WTC11 (cell line): ENCODE results near the gene SNX21. TPM values are rescaled to one million over a fixed set of nuclear protein-coding genes. Genes with fewer than 3 reads are reported as not detected.

ENCODE experiments used
- ATF1 ChIP-seq: sonication (generic); formaldehyde crosslinking; IDR thresholded peaks from 2 replicates; pipeline ENCODE4 v1.8.1; 2023; ENCODE audit warnings: mild to moderate bottlenecking, moderate library complexity, missing genetic modification reagents
- ELF4 ChIP-seq: sonication (generic); formaldehyde crosslinking; IDR thresholded peaks from 2 replicates; pipeline ENCODE4 v1.8.1; 2022; ENCODE audit warnings: low read depth, mild to moderate bottlenecking, moderate library complexity, missing genetic modification reagents
- FOXJ3 ChIP-seq: sonication (generic); formaldehyde crosslinking; IDR thresholded peaks from 2 replicates; pipeline ENCODE4 v1.9.0; 2021; ENCODE audit warnings: missing genetic modification reagents, mild to moderate bottlenecking, borderline replicate concordance
- FOXP1 ChIP-seq: sonication (generic); formaldehyde crosslinking; IDR thresholded peaks from 2 replicates; pipeline ENCODE4 v1.8.0; 2022; ENCODE audit warnings: missing genetic modification reagents, mild to moderate bottlenecking, moderate library complexity, borderline replicate concordance
- JUN ChIP-seq: sonication (generic); formaldehyde crosslinking; IDR thresholded peaks from 2 replicates; pipeline ENCODE4 v1.8.0; 2023; ENCODE audit warnings: mild to moderate bottlenecking, missing genetic modification reagents
- PRRX2 ChIP-seq: fragments of 250-450 bp; sonication (Bioruptor Pico); IDR thresholded peaks from 2 replicates; pipeline ENCODE4 v1.8.0; 2021; ENCODE audit warnings: mild to moderate bottlenecking
- SOX15 ChIP-seq: fragments of 250-450 bp; sonication (Bioruptor Pico); IDR thresholded peaks from 2 replicates; pipeline ENCODE4 v1.9.0; 2021; ENCODE audit warnings: mild to moderate bottlenecking
- SP1 ChIP-seq: sonication (generic); formaldehyde crosslinking; conservative IDR thresholded peaks from 2 replicates; pipeline ENCODE4 v1.8.1; 2022; ENCODE audit warnings: missing genetic modification reagents
- ZNF232 ChIP-seq: sonication (generic); formaldehyde crosslinking; IDR thresholded peaks from 2 replicates; pipeline ENCODE4 v1.8.0; 2022; ENCODE audit warnings: mild to moderate bottlenecking, missing genetic modification reagents
- total RNA-seq: library from RNA; stranded (reverse); gene quantifications from 3 replicates; pipeline ENCODE4 v1.2.3, GENCODE V29; 2021
- TF ChIP-seq, protein P1 (sequence below): sonication (generic); formaldehyde crosslinking; IDR thresholded peaks from 2 replicates; pipeline ENCODE4 v1.8.0; 2023; ENCODE audit warnings: mild to moderate bottlenecking, missing genetic modification reagents
- TF ChIP-seq, protein P2 (sequence below): fragments of 250-450 bp; sonication (Bioruptor Pico); IDR thresholded peaks from 2 replicates; pipeline ENCODE4 v1.9.0; 2021; ENCODE audit warnings: moderate library complexity, mild to moderate bottlenecking, inconsistent platforms, borderline replicate concordance
- TF ChIP-seq, protein P3 (sequence below): sonication (generic); formaldehyde crosslinking; conservative IDR thresholded peaks from 2 replicates; pipeline ENCODE4 v1.8.1; 2023; ENCODE audit warnings: mild to moderate bottlenecking, low read depth, missing genetic modification reagents, moderate library complexity
- TF ChIP-seq, protein P4 (sequence below): sonication (generic); formaldehyde crosslinking; IDR thresholded peaks from 2 replicates; pipeline ENCODE4 v1.8.0; 2022; ENCODE audit warnings: mild to moderate bottlenecking, missing genetic modification reagents
- TF ChIP-seq, protein P5 (sequence below): fragments of 250-450 bp; sonication (Bioruptor Pico); IDR thresholded peaks from 2 replicates; pipeline ENCODE4 v1.9.0; 2021; ENCODE audit warnings: mild to moderate bottlenecking, borderline replicate concordance
- TF ChIP-seq, protein P6 (sequence below): fragments of 250-450 bp; sonication (Bioruptor Pico); conservative IDR thresholded peaks from 2 replicates; pipeline ENCODE4 v1.9.0; 2021; ENCODE audit warnings: mild to moderate bottlenecking
- TF ChIP-seq, protein P7 (sequence below): sonication (generic); formaldehyde crosslinking; IDR thresholded peaks from 2 replicates; pipeline ENCODE4 v1.8.1; 2022; ENCODE audit warnings: low read depth, mild to moderate bottlenecking, moderate library complexity, missing genetic modification reagents, borderline replicate concordance
- TF ChIP-seq, protein P8 (sequence below): sonication (generic); formaldehyde crosslinking; conservative IDR thresholded peaks from 2 replicates; pipeline ENCODE4 v1.8.1; 2022; ENCODE audit warnings: mild to moderate bottlenecking, missing genetic modification reagents
- TF ChIP-seq, protein P9 (sequence below): sonication (generic); formaldehyde crosslinking; IDR thresholded peaks from 2 replicates; pipeline ENCODE4 v1.8.1; 2023; ENCODE audit warnings: mild to moderate bottlenecking, missing genetic modification reagents

SNX21 gene
- total RNA-seq, 1 experiment from 2014 or later, result 17.9 TPM

DNA sequence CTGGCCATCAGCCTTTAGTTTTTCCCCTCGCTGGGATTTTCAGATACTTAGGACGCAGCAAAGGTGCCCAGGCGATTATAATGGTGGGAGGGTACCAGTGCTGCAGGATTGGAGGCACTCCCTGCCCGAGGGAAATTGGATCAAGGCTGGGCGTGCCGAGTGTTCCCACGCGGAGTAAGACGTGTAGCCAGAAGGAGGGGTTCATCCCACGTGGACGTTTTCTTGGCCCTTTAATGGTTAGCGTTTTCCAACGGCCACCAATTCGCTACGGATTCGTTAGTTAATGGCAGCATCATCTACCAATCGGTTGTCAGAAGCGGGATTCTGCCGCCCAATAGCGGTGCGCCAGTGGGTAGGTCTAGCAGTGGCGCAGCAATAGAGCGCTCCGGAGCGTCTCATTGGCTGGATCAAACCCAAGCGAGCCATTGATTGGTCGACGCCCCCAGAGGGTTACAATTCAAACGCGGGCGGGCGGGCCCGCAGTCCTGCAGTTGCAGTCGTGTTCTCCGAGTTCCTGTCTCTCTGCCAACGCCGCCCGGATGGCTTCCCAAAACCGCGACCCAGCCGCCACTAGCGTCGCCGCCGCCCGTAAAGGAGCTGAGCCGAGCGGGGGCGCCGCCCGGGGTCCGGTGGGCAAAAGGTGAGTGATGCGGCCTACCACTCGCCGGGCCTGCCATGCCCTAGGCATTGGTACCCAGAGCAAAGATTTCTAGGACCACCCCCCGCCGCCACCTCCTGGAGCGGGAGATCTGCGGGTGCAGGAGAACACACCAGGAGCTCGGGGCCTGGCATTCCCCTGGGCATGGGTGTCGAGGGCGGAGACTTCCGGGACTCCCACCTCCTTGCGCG, 21.2 kb upstream of the SNX21 start, which contains the start of gene UBE2C (continued):
- TF ChIP-seq, protein P1, sequence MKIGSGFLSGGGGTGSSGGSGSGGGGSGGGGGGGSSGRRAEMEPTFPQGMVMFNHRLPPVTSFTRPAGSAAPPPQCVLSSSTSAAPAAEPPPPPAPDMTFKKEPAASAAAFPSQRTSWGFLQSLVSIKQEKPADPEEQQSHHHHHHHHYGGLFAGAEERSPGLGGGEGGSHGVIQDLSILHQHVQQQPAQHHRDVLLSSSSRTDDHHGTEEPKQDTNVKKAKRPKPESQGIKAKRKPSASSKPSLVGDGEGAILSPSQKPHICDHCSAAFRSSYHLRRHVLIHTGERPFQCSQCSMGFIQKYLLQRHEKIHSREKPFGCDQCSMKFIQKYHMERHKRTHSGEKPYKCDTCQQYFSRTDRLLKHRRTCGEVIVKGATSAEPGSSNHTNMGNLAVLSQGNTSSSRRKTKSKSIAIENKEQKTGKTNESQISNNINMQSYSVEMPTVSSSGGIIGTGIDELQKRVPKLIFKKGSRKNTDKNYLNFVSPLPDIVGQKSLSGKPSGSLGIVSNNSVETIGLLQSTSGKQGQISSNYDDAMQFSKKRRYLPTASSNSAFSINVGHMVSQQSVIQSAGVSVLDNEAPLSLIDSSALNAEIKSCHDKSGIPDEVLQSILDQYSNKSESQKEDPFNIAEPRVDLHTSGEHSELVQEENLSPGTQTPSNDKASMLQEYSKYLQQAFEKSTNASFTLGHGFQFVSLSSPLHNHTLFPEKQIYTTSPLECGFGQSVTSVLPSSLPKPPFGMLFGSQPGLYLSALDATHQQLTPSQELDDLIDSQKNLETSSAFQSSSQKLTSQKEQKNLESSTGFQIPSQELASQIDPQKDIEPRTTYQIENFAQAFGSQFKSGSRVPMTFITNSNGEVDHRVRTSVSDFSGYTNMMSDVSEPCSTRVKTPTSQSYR (CRISPR knock-in tag), result no peak
- TF ChIP-seq FOXJ3 (CRISPR knock-in tag) (no peak), FOXP1 (peak; percentile 69; the same call in 1 of the 2 replicates), SOX15 (CRISPR knock-in tag) (no peak), ZNF232 (no peak), ELF4 (CRISPR knock-in tag) (no peak), ATF1 (no peak), SP1 (CRISPR knock-in tag) (no peak; the same call in 1 of the 2 replicates), PRRX2 (no peak), JUN (CRISPR knock-in tag) (no peak)
- TF ChIP-seq, protein P2, sequence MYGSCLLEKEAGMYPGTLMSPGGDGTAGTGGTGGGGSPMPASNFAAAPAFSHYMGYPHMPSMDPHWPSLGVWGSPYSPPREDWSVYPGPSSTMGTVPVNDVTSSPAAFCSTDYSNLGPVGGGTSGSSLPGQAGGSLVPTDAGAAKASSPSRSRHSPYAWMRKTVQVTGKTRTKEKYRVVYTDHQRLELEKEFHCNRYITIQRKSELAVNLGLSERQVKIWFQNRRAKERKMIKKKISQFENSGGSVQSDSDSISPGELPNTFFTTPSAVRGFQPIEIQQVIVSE (CRISPR knock-in tag), result no peak; the same call in 1 of the 2 replicates
- TF ChIP-seq, protein P3, sequence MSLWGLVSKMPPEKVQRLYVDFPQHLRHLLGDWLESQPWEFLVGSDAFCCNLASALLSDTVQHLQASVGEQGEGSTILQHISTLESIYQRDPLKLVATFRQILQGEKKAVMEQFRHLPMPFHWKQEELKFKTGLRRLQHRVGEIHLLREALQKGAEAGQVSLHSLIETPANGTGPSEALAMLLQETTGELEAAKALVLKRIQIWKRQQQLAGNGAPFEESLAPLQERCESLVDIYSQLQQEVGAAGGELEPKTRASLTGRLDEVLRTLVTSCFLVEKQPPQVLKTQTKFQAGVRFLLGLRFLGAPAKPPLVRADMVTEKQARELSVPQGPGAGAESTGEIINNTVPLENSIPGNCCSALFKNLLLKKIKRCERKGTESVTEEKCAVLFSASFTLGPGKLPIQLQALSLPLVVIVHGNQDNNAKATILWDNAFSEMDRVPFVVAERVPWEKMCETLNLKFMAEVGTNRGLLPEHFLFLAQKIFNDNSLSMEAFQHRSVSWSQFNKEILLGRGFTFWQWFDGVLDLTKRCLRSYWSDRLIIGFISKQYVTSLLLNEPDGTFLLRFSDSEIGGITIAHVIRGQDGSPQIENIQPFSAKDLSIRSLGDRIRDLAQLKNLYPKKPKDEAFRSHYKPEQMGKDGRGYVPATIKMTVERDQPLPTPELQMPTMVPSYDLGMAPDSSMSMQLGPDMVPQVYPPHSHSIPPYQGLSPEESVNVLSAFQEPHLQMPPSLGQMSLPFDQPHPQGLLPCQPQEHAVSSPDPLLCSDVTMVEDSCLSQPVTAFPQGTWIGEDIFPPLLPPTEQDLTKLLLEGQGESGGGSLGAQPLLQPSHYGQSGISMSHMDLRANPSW (CRISPR knock-in tag), result no peak
- TF ChIP-seq, protein P4, sequence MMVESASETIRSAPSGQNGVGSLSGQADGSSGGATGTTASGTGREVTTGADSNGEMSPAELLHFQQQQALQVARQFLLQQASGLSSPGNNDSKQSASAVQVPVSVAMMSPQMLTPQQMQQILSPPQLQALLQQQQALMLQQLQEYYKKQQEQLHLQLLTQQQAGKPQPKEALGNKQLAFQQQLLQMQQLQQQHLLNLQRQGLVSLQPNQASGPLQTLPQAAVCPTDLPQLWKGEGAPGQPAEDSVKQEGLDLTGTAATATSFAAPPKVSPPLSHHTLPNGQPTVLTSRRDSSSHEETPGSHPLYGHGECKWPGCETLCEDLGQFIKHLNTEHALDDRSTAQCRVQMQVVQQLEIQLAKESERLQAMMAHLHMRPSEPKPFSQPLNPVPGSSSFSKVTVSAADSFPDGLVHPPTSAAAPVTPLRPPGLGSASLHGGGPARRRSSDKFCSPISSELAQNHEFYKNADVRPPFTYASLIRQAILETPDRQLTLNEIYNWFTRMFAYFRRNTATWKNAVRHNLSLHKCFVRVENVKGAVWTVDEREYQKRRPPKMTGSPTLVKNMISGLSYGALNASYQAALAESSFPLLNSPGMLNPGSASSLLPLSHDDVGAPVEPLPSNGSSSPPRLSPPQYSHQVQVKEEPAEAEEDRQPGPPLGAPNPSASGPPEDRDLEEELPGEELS, result peak; percentile 35; the same call in 1 of the 2 replicates
- TF ChIP-seq, protein P5, sequence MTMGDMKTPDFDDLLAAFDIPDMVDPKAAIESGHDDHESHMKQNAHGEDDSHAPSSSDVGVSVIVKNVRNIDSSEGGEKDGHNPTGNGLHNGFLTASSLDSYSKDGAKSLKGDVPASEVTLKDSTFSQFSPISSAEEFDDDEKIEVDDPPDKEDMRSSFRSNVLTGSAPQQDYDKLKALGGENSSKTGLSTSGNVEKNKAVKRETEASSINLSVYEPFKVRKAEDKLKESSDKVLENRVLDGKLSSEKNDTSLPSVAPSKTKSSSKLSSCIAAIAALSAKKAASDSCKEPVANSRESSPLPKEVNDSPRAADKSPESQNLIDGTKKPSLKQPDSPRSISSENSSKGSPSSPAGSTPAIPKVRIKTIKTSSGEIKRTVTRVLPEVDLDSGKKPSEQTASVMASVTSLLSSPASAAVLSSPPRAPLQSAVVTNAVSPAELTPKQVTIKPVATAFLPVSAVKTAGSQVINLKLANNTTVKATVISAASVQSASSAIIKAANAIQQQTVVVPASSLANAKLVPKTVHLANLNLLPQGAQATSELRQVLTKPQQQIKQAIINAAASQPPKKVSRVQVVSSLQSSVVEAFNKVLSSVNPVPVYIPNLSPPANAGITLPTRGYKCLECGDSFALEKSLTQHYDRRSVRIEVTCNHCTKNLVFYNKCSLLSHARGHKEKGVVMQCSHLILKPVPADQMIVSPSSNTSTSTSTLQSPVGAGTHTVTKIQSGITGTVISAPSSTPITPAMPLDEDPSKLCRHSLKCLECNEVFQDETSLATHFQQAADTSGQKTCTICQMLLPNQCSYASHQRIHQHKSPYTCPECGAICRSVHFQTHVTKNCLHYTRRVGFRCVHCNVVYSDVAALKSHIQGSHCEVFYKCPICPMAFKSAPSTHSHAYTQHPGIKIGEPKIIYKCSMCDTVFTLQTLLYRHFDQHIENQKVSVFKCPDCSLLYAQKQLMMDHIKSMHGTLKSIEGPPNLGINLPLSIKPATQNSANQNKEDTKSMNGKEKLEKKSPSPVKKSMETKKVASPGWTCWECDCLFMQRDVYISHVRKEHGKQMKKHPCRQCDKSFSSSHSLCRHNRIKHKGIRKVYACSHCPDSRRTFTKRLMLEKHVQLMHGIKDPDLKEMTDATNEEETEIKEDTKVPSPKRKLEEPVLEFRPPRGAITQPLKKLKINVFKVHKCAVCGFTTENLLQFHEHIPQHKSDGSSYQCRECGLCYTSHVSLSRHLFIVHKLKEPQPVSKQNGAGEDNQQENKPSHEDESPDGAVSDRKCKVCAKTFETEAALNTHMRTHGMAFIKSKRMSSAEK (CRISPR knock-in tag), result no peak
- TF ChIP-seq, protein P6, sequence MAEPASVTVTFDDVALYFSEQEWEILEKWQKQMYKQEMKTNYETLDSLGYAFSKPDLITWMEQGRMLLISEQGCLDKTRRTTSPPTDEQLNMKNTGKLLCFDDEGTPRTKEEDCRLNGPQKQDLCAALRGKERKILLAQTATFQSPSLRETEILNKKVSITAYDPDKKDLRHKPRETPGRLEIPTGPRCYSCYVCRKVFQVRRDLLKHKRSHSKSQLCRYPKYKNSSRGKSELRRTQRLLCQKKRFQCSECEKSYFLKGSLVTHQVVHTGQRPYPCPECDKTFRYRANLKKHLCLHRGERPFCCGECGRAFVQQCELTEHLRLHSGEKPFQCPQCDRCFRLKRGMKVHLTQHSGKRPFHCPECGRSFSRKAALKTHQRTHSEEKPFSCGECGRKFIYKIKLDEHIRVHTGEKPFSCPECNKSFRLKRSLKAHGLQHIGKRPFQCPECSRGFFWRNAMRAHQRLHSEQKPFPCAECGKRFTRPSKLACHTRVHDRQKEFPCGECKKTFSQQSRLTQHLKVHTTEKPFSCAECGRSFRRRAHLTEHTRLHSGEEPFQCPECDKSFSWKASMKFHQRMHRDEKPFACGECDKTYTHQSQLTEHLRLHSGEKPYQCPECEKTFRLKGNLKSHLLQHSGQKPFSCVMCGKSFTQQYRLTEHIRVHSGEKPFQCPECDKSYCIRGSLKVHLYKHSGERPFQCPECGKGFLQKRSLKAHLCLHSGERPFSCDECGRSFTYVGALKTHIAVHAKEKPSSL (CRISPR knock-in tag), result no peak
- TF ChIP-seq, protein P7, sequence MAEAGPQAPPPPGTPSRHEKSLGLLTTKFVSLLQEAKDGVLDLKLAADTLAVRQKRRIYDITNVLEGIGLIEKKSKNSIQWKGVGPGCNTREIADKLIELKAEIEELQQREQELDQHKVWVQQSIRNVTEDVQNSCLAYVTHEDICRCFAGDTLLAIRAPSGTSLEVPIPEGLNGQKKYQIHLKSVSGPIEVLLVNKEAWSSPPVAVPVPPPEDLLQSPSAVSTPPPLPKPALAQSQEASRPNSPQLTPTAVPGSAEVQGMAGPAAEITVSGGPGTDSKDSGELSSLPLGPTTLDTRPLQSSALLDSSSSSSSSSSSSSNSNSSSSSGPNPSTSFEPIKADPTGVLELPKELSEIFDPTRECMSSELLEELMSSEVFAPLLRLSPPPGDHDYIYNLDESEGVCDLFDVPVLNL, result peak; percentile 96
- TF ChIP-seq, protein P8, sequence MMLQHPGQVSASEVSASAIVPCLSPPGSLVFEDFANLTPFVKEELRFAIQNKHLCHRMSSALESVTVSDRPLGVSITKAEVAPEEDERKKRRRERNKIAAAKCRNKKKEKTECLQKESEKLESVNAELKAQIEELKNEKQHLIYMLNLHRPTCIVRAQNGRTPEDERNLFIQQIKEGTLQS (CRISPR knock-in tag), result no peak
- TF ChIP-seq, protein P9, sequence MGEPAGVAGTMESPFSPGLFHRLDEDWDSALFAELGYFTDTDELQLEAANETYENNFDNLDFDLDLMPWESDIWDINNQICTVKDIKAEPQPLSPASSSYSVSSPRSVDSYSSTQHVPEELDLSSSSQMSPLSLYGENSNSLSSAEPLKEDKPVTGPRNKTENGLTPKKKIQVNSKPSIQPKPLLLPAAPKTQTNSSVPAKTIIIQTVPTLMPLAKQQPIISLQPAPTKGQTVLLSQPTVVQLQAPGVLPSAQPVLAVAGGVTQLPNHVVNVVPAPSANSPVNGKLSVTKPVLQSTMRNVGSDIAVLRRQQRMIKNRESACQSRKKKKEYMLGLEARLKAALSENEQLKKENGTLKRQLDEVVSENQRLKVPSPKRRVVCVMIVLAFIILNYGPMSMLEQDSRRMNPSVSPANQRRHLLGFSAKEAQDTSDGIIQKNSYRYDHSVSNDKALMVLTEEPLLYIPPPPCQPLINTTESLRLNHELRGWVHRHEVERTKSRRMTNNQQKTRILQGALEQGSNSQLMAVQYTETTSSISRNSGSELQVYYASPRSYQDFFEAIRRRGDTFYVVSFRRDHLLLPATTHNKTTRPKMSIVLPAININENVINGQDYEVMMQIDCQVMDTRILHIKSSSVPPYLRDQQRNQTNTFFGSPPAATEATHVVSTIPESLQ (CRISPR knock-in tag), result no peak
